NCI-H1694 treated with DMSO at 0.1 percent for 48 hours (cell line): ENCODE data around the gene PANK4.
"Not testable (repeated sequence)": the region's sequence is repeated elsewhere in the genome, so short reads cannot be mapped to it uniquely, and the experiment has no call there.

ENCODE experiments used
- DNase-seq: peaks from one replicate; lab custom pipeline; 2025; lab: John Stamatoyannopoulos, UW

PANK4 gene

GRCh38 chr1:2460996-2461751 lies 65.2 kb downstream of the PANK4 start:
- no peak for DNase-seq

GRCh38 chr1:2460203-2460602 lies 66.2 kb downstream of the PANK4 start:
- no peak for DNase-seq

DNA sequence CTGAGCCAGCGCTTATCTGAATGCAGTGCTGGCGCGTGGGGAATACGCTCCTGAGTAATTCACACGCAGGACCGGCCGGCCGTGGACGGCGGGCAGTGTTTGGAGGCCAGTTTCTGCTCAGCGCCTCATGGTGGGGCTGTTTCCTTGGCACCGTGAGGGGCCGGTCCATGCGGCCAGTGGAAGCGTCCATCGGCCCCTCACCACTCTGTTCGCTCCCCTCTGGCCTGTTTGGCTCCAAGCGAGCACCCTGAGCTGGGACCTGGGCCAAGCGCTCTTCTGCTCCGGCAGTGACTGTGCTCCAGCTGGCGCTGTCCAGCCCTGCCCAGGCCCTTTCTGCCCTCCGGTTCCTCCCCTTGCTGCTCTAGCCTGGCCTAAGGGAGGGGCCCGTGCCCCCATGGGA lies 66.6 kb downstream of the PANK4 start:
- no peak for DNase-seq

DNA sequence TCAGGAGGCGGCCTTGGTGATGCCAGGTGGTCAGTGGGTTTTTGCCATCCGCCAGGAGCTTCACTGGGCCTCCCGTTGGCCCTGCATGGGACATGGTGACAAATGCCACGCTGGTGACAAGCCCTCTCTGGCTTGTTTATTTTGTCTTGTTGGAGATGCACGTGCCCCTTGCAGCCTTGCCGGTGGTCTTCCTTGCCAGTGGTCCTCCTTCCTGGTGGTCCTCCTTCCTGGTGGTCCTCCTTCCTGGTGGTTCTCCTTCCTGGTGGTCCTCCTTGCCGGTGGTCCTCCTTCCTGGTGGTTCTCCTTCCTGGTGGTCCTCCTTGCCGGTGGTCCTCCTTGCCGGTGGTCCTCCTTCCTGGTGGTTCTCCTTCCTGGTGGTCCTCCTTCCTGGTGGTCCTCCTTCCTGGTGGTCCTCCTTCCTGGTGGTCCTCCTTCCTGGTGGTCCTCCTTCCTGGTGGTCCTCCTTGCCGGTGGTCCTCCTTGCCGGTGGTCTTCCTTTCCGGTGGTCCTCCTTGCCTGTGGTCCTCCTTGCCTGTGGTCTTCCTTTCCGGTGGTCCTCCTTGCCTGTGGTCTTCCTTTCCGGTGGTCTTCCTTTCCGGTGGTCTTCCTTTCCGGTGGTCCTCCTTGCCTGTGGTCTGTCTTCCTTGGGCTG lies 67.2 kb downstream of the PANK4 start:
- not testable (repeated sequence) for DNase-seq

DNA sequence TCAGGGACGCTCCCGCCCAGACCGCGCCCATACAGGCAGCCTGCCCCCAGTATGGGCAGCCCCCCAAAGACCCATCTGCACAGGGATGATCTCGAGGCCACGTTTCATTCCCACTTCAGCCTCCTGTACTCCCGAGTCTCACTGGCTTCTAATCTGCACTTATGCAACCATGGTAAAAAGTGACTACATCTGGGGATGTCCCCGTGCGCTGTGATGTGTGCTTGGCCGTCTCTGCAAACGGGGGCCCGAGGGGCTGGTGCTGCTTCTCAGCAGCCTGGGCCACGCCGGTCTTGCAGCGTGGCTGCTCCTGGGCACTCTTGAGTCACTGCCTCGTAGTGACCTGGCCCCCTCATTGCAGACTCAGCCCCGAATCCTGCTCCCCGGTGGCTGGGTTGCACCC lies 67.7 kb downstream of the PANK4 start:
- no peak for DNase-seq
